Kidney (tissue), 14 donors: Measurements from ENCODE around the gene ACOXL. TPM values are rescaled to one million over a fixed set of nuclear protein-coding genes. Genes with fewer than 3 reads are reported as not detected.

ENCODE experiments used
- DNase-seq, 5 donors: peaks; one replicate each; pipeline ENCODE4 v3.0.0-alpha.2; 2013 to 2020
- FAIRE-seq: peaks from 2 replicates; lab custom pipeline; 2012; peaks lifted over from hg19 to GRCh38; lab: Jason Lieb, UNC
- H3K27ac ChIP-seq, 2 donors: one replicate each; pipeline ENCODE4 v1.7.0; 2013; ENCODE audit warnings: low read depth in 2 of 2, low read length in 2 of 2, inconsistent platforms in 1 of 2
- H3K27me3 ChIP-seq: one replicate; pipeline ENCODE4 v1.7.1; 2013; ENCODE audit warnings: low read length, inconsistent platforms; ENCODE audit not compliant: control insufficient read depth, insufficient read depth
- H3K36me3 ChIP-seq, 3 donors: one replicate each; pipeline versions ENCODE4 v1.7.0 to v1.7.1; 2013; ENCODE audit warnings: low read length in 3 of 3, control low read depth in 1 of 3, inconsistent platforms in 1 of 3; ENCODE audit not compliant: insufficient read depth in 3 of 3, control insufficient read depth in 2 of 3
- H3K4me1 ChIP-seq, 3 donors: one replicate each; pipeline versions ENCODE4 v1.7.0 to v1.7.1; 2013; ENCODE audit warnings: low read length in 3 of 3, inconsistent platforms in 1 of 3, low read depth in 1 of 3; ENCODE audit not compliant: control insufficient read depth in 2 of 3, insufficient read depth in 2 of 3
- H3K4me3 ChIP-seq, 3 donors: one replicate each; pipeline versions ENCODE4 v1.7.0 to v1.8.1; 2013; ENCODE audit warnings: low read length in 3 of 3, control low read depth in 1 of 3, inconsistent platforms in 1 of 3
- H3K9ac ChIP-seq, 3 donors: one replicate each; pipeline versions ENCODE4 v1.7.0 to v1.7.1; 2013; ENCODE audit warnings: low read length in 3 of 3, control low read depth in 1 of 3, inconsistent platforms in 1 of 3
- H3K9me3 ChIP-seq, 3 donors: one replicate each; pipeline versions ENCODE4 v1.7.0 to v1.7.1; 2013; ENCODE audit warnings: low read length in 3 of 3, control low read depth in 1 of 3, inconsistent platforms in 1 of 3; ENCODE audit not compliant: control insufficient read depth in 2 of 3, insufficient read depth in 1 of 3
- intact Hi-C: fragments of 100-400 bp; cut with DNase I; formaldehyde crosslinking; loops from one replicate; pipeline ENCODE4 v1.11.1; 2022
- polyA plus RNA-seq: library from polyadenylated mRNA; stranded (reverse); fragments of 350-450 nt; fragmentation: Illumina TruSeq; extraction: RNeasy Lipid Tissue Mini Kit (QIAGEN cat#74804); gene quantifications from one replicate; pipeline ENCODE4 v1.2.3, GENCODE V29; 2014; ENCODE audit warnings: low read depth, low replicate concordance; ENCODE audit not compliant: insufficient read depth
- total RNA-seq: library from RNA; stranded (reverse); fragmentation: NEBNext Ultra II Directional; extraction: Animal tissue kit (Norgen Biotek cat#: 25700); gene quantifications from one replicate; pipeline ENCODE4 v1.2.1, GENCODE V29; 2021
- TF ChIP-seq, protein P1 (sequence below): IDR thresholded peaks from 3 replicates; pipeline ENCODE4 v1.5.1; 2012; ENCODE audit warnings: mild to moderate bottlenecking, moderate library complexity, borderline replicate concordance; ENCODE audit not compliant: insufficient read depth; ENCODE audit errors: extremely low read depth
- donor health status: control.
- donor health status: control.
- donor health status: control.
- donor health status: control.
- donor health status: control.
- donor health status: DM: yes; HTN: yes; CAD: no.
- donor health status: Normal renal cell carcinoma (clear cell type).

The ACOXL gene
- total and polyA plus RNA-seq, 2 donors from 2014 or later: 2.0 TPM; not detected in 1

- Histone ChIP-seq H3K36me3 (peaks cover 0 to 5% (median 4%) of the 10 kb centered on the region in 3 donors), H3K27ac (no peak overlapping the region), H3K4me3 (no peak overlapping the region), H3K27me3 (no peaks in the 10 kb centered on the region), H3K9me3 (no peaks in the 10 kb centered on the region), H3K9ac (no peak overlapping the region), H3K4me1 (peaks cover 0 to 3% (median 0%) of the 10 kb centered on the region in 3 donors)
- DNase-seq (no peak), FAIRE-seq (no peak)
- TF ChIP-seq, protein P1, sequence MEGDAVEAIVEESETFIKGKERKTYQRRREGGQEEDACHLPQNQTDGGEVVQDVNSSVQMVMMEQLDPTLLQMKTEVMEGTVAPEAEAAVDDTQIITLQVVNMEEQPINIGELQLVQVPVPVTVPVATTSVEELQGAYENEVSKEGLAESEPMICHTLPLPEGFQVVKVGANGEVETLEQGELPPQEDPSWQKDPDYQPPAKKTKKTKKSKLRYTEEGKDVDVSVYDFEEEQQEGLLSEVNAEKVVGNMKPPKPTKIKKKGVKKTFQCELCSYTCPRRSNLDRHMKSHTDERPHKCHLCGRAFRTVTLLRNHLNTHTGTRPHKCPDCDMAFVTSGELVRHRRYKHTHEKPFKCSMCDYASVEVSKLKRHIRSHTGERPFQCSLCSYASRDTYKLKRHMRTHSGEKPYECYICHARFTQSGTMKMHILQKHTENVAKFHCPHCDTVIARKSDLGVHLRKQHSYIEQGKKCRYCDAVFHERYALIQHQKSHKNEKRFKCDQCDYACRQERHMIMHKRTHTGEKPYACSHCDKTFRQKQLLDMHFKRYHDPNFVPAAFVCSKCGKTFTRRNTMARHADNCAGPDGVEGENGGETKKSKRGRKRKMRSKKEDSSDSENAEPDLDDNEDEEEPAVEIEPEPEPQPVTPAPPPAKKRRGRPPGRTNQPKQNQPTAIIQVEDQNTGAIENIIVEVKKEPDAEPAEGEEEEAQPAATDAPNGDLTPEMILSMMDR: no peak
- intact Hi-C loops: no loop called here
These were observed 406.5 kb downstream of the ACOXL start for GRCh38 chr2:111138839-111139238.

DNA sequence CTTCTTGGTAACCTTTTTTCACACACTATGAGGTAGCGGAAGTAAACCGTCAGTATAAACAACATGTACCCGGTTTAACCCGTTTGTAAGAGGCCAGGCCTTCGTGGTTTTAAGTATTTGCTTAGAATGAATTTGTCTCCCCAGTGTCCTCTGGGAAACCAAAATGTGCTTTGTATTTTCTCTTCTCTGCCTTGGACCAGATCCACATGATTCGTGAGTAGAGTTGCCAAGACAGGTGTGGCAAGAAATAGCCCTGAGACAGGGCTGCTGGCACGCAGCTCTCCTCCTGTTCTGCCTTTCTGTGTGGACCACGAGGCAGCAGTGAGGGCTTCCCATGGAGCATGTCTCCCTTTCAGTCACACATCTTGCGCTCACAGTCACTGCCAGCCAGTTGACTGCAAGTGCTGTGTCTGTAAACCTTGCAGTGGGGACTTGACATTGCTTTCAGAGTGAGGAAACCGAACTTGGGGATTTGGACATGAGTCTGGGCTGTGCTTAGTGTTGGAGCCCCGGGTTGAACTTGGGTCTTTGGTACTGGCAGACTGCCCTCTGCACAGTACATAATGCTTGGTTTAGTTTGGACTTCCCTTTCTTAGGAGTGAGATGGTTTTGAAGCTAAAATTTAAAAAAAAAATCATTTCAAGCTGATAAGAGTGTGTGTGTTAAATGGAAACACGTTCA is 407.4 kb downstream of the ACOXL start:
- H3K27me3 ChIP-seq: no peaks in the 10 kb centered on the region
- no peak for DNase-seq
- FAIRE-seq: no peak
- TF ChIP-seq, protein P1: no peak
- H3K36me3 ChIP-seq: peaks cover 0 to 7% (median 4%) of the 10 kb centered on the region in 3 donors
- H3K4me1 ChIP-seq: peaks cover 0 to 3% (median 0%) of the 10 kb centered on the region in 3 donors
- no peak overlapping the region for H3K27ac ChIP-seq
- H3K4me3 ChIP-seq: no peak overlapping the region
- H3K9ac ChIP-seq: no peak overlapping the region
- no peaks in the 10 kb centered on the region for H3K9me3 ChIP-seq
- intact Hi-C loops: no loop called here

- no peak for FAIRE-seq
These were observed 408.4 kb downstream of the ACOXL start for GRCh38 chr2:111140815-111141214.

More at GRCh38 chr2:111140815-111141214, 408.4 kb downstream of the ACOXL start:
- no peak for DNase-seq
- H3K9ac ChIP-seq: no peak overlapping the region
- TF ChIP-seq, protein P1: no peak
- H3K27ac ChIP-seq: no peak overlapping the region
- H3K36me3 ChIP-seq: peaks cover 0 to 8% (median 4%) of the 10 kb centered on the region in 3 donors
- H3K4me1 ChIP-seq: peaks cover 0 to 3% (median 0%) of the 10 kb centered on the region in 3 donors
- intact Hi-C loops: no loop called here
- H3K9me3 ChIP-seq: no peaks in the 10 kb centered on the region
- H3K27me3 ChIP-seq: no peaks in the 10 kb centered on the region
- H3K4me3 ChIP-seq: no peak overlapping the region
